K562 (cell line): ENCODE data around the gene SSBP2. TPM values are rescaled to one million over a fixed set of nuclear protein-coding genes. Genes with fewer than 3 reads are reported as not detected.

ENCODE experiments used
- CBFB ChIP-seq: sonication (generic); formaldehyde crosslinking; IDR thresholded peaks from 2 replicates; pipeline ENCODE4 v1.4.0; 2020; ENCODE audit warnings: mild to moderate bottlenecking, missing genetic modification reagents
- DNMT1 ChIP-seq: fragments of 450-650 bp; IDR thresholded peaks from 2 replicates; pipeline ENCODE4 v1.6.1; 2016; ENCODE audit warnings: antibody characterized with exemption, mild to moderate bottlenecking
- FOSL1 ChIP-seq: fragments of 200-800 bp; sonication (Bioruptor generic); conservative IDR thresholded peaks from 2 replicates; pipeline ENCODE4 v1.6.1; 2016; ENCODE audit warnings: missing genetic modification characterization, missing compliant biosample characterization
- HDGF ChIP-seq: fragments of 450-650 bp; IDR thresholded peaks from 2 replicates; pipeline ENCODE4 v1.6.1; 2016
- HNRNPLL ChIP-seq: fragments of 200-400 bp; formaldehyde crosslinking; IDR thresholded peaks from 2 replicates; pipeline ENCODE4 v1.6.1; 2017; ENCODE audit warnings: low read length, low read depth, mild to moderate bottlenecking; ENCODE audit not compliant: poor library complexity, severe bottlenecking
- MAFF ChIP-seq: IDR thresholded peaks from 2 replicates; pipeline ENCODE4 v1.6.1; 2012; ENCODE audit warnings: low read length, improper control_type of control experiment
- MTA1 ChIP-seq: fragments of 450-650 bp; IDR thresholded peaks from 2 replicates; pipeline ENCODE4 v1.6.1; 2017; ENCODE audit warnings: borderline replicate concordance
- NR4A1 ChIP-seq, 2 experiments: fragments of 250-450 bp in 1 of 2; fragments of 450-650 bp in 1 of 2; sonication (Bioruptor Pico) in 1 of 2; IDR thresholded peaks; 2 replicates each; pipeline versions ENCODE4 v1.4.0 to v1.6.1; 2016 to 2020; ENCODE audit warnings: mild to moderate bottlenecking in 2 of 2, missing compliant biosample characterization in 1 of 2, missing genetic modification characterization in 1 of 2, moderate library complexity in 1 of 2
- NRF1 ChIP-seq, 2 experiments: fragments of 450-650 bp; IDR thresholded peaks in 1 of 2; conservative IDR thresholded peaks in 1 of 2; 2 replicates each; pipeline ENCODE4 v1.6.1; 2014; ENCODE audit warnings: mild to moderate bottlenecking in 2 of 2
- SLC30A9 ChIP-seq: fragments of 250-450 bp; sonication (Bioruptor Pico); IDR thresholded peaks from 2 replicates; pipeline ENCODE4 v1.8.0; 2022; ENCODE audit warnings: mild to moderate bottlenecking, moderate library complexity
- SMARCA4 ChIP-seq: fragments of 450-650 bp; IDR thresholded peaks from 2 replicates; pipeline ENCODE4 v1.6.1; 2016
- TAL1 ChIP-seq: fragments of 450-650 bp; IDR thresholded peaks from 2 replicates; pipeline ENCODE4 v1.6.1; 2016; ENCODE audit warnings: mild to moderate bottlenecking
- WHSC1 ChIP-seq: IDR thresholded peaks from one replicate; pipeline ENCODE4 v1.6.1; 2012; ENCODE audit warnings: low read length, control low read depth, inconsistent platforms
- YBX1 ChIP-seq: fragments of 450-650 bp; IDR thresholded peaks from 2 replicates; pipeline ENCODE4 v1.7.1; 2016; ENCODE audit warnings: mild to moderate bottlenecking
- ZNF586 ChIP-seq: fragments of 450-650 bp; formaldehyde crosslinking; conservative IDR thresholded peaks from 2 replicates; pipeline ENCODE4 v1.4.0; 2020; ENCODE audit warnings: mild to moderate bottlenecking, moderate library complexity
- ZNF717 ChIP-seq: fragments of 250-450 bp; sonication (Bioruptor Pico); IDR thresholded peaks from 2 replicates; pipeline ENCODE4 v1.5.0; 2021
- polyA plus RNA-seq, 8 experiments: library from polyadenylated mRNA; depleted of rRNA in 4 of 8; stranded (reverse) in 5 of 8; unstranded in 3 of 8; fragments of >200 nt; fragmentation: Nextera tagmentation in 2 of 8; fragmentation: Illumina TruSeq in 1 of 8; extraction: Ambion mirVana in 2 of 8; extraction: Trizol in 1 of 8; gene quantifications; 2 replicates each; pipeline versions ENCODE4 v1.2.1 to v1.2.3, GENCODE V29; 2011 to 2014; ENCODE audit warnings: inconsistent platforms in 1 of 8, missing spikeins in 1 of 8
- total RNA-seq, 7 experiments: library from RNA; depleted of rRNA in 6 of 7; stranded (reverse); fragments of >200 nt in 6 of 7; fragmentation: Illumina TruSeq in 2 of 7; extraction: Trizol in 2 of 7; gene quantifications; 2 replicates each; pipeline versions ENCODE4 v1.2.1 to v1.2.3, GENCODE V29; 2011 to 2021; ENCODE audit warnings: low replicate concordance in 1 of 7
- TF ChIP-seq, protein P1 (sequence below): IDR thresholded peaks from 2 replicates; pipeline ENCODE4 v1.6.1; 2012; ENCODE audit warnings: low read depth, low read length, improper control_type of control experiment, borderline replicate concordance
- TF ChIP-seq, protein P2 (sequence below): sonication (generic); formaldehyde crosslinking; IDR thresholded peaks from 2 replicates; pipeline ENCODE4 v1.9.0; 2022; ENCODE audit warnings: mild to moderate bottlenecking, missing genetic modification reagents
- TF ChIP-seq, protein P3 (sequence below): fragments of 250-450 bp; sonication (Bioruptor Pico); IDR thresholded peaks from 2 replicates; pipeline ENCODE4 v1.5.0; 2020; ENCODE audit warnings: mild to moderate bottlenecking, borderline replicate concordance
- TF ChIP-seq, protein P4 (sequence below): fragments of 250-450 bp; sonication (Bioruptor Pico); IDR thresholded peaks from 2 replicates; pipeline ENCODE4 v1.9.0; 2021; ENCODE audit warnings: mild to moderate bottlenecking
- TF ChIP-seq, protein P5 (sequence below): IDR thresholded peaks from 2 replicates; pipeline ENCODE4 v1.6.1; 2011; ENCODE audit not compliant: insufficient read length; ENCODE audit errors: extremely low read depth
- TF ChIP-seq, protein P6 (sequence below): fragments of 450-650 bp; IDR thresholded peaks from 2 replicates; pipeline ENCODE4 v1.6.1; 2017; ENCODE audit warnings: mild to moderate bottlenecking, moderate library complexity

SSBP2 gene
- total and polyA plus RNA-seq, 9 of the 15 experiments (the other 6 are each of a cell fraction or from before 2014, with no cell fraction given): 22.3 to 133 (median 42.1) TPM

DNA sequence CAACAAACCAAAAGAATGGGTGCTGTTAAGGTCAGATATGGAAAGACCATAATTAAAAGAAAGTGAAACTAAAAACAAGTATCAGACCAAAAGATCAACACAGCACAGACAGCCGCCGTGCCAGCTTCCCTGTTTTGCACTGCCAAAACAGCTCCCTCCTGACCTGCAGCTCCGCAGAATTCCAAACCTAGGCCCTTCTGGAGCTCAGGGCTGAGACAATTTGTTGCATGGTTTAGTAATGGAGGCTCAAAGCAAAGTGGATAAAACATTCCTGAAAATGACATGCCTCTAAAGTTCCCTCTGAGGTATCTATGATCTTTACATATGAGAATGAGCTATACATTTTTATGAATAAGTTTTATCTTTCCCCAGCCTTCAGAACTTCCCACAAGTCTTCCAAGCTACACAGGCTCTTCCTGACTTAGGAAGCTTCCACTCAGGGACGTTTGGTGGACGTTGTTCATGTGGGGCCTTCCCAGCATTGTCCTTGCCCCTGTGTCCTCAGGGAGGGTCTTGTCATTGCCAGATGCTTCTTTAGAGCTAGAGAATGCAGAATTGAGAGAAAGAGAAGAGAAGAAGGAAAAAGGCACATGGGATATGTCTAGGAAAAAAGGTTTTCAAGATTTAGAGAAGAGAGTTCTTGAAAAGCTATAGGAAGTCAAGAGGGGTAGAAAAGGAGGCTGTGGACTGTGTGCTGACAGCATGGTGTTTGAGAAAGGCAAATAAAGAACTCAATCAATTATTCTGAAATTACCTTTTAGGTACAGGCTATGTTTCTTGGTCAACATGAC lies 28.4 kb upstream of the SSBP2 start (continued):
- TF ChIP-seq, protein P1, sequence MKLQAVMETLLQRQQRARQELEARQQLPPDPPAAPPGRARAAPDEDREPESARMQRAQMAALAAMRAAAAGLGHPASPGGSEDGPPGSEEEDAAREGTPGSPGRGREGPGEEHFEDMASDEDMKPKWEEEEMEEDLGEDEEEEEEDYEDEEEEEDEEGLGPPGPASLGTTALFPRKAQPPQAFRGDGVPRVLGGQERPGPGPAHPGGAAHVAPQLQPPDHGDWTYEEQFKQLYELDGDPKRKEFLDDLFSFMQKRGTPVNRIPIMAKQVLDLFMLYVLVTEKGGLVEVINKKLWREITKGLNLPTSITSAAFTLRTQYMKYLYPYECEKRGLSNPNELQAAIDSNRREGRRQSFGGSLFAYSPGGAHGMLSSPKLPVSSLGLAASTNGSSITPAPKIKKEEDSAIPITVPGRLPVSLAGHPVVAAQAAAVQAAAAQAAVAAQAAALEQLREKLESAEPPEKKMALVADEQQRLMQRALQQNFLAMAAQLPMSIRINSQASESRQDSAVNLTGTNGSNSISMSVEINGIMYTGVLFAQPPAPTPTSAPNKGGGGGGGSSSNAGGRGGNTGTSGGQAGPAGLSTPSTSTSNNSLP: no peak
- TF ChIP-seq, protein P2, sequence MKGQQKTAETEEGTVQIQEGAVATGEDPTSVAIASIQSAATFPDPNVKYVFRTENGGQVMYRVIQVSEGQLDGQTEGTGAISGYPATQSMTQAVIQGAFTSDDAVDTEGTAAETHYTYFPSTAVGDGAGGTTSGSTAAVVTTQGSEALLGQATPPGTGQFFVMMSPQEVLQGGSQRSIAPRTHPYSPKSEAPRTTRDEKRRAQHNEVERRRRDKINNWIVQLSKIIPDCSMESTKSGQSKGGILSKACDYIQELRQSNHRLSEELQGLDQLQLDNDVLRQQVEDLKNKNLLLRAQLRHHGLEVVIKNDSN (CRISPR knock-in tag): no peak
- TF ChIP-seq NRF1 (conservative IDR thresholded peaks at IDR 0.05 in 1 of 2, IDR thresholded peaks at IDR 0.05 in 1 of 2): 0 out of 4 replicates have a peak, but pooled peaks of 1 of the 2 experiments have one; percentile 14
- no peak for TF ChIP-seq SLC30A9 (CRISPR knock-in tag)
- no peak for TF ChIP-seq SMARCA4
- no peak for TF ChIP-seq ZNF586 (CRISPR knock-in tag)
- TF ChIP-seq FOSL1 (tag): no peak
- TF ChIP-seq, protein P3, sequence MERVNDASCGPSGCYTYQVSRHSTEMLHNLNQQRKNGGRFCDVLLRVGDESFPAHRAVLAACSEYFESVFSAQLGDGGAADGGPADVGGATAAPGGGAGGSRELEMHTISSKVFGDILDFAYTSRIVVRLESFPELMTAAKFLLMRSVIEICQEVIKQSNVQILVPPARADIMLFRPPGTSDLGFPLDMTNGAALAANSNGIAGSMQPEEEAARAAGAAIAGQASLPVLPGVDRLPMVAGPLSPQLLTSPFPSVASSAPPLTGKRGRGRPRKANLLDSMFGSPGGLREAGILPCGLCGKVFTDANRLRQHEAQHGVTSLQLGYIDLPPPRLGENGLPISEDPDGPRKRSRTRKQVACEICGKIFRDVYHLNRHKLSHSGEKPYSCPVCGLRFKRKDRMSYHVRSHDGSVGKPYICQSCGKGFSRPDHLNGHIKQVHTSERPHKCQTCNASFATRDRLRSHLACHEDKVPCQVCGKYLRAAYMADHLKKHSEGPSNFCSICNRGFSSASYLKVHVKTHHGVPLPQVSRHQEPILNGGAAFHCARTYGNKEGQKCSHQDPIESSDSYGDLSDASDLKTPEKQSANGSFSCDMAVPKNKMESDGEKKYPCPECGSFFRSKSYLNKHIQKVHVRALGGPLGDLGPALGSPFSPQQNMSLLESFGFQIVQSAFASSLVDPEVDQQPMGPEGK (CRISPR knock-in tag): no peak
- no peak for TF ChIP-seq WHSC1
- TF ChIP-seq ZNF717 (CRISPR knock-in tag): no peak
- TF ChIP-seq, protein P4, sequence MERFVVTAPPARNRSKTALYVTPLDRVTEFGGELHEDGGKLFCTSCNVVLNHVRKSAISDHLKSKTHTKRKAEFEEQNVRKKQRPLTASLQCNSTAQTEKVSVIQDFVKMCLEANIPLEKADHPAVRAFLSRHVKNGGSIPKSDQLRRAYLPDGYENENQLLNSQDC: no peak
- TF ChIP-seq, protein P5, sequence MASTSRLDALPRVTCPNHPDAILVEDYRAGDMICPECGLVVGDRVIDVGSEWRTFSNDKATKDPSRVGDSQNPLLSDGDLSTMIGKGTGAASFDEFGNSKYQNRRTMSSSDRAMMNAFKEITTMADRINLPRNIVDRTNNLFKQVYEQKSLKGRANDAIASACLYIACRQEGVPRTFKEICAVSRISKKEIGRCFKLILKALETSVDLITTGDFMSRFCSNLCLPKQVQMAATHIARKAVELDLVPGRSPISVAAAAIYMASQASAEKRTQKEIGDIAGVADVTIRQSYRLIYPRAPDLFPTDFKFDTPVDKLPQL: no peak
- no peak for TF ChIP-seq DNMT1
- TF ChIP-seq HDGF: 0 out of 2 replicates have a peak, but pooled peaks have one; percentile 23
- TF ChIP-seq TAL1: 0 out of 2 replicates have a peak, but pooled peaks have one; percentile 33
- TF ChIP-seq, protein P6, sequence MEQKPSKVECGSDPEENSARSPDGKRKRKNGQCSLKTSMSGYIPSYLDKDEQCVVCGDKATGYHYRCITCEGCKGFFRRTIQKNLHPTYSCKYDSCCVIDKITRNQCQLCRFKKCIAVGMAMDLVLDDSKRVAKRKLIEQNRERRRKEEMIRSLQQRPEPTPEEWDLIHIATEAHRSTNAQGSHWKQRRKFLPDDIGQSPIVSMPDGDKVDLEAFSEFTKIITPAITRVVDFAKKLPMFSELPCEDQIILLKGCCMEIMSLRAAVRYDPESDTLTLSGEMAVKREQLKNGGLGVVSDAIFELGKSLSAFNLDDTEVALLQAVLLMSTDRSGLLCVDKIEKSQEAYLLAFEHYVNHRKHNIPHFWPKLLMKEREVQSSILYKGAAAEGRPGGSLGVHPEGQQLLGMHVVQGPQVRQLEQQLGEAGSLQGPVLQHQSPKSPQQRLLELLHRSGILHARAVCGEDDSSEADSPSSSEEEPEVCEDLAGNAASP: no peak
- TF ChIP-seq YBX1: no peak
- TF ChIP-seq HNRNPLL: no peak
- TF ChIP-seq CBFB (CRISPR knock-in tag): no peak
- TF ChIP-seq MAFF: no peak
- no peak for TF ChIP-seq MTA1
- TF ChIP-seq NR4A1 (CRISPR knock-in tag; IDR thresholded peaks at IDR 0.05): no peak
- 0 out of 2 replicates have a peak, but pooled peaks have one; percentile 10 for TF ChIP-seq NR4A1 (tag; IDR thresholded peaks at IDR 0.05)
